ENCODE measurements around the gene C10orf67.

Gene C10orf67

GRCh38 chr10:23192712-23193434 lies 151.7 kb downstream of the C10orf67 start:
- Histone ChIP-seq H3K27me3 (ENCODE audit: control insufficient read depth, insufficient read depth, low read length) (peaks cover 100% of the 10 kb centered on the region), H3K9me3 (ENCODE audit: control insufficient read depth, low read depth, low read length) (no peaks in the 10 kb centered on the region), H3K4me3 (ENCODE audit: low read length) (no peak overlapping the region), H3K4me1 (ENCODE audit: control insufficient read depth, low read depth, low read length) (peaks cover 12% of the 10 kb centered on the region), H3K36me3 (ENCODE audit: control insufficient read depth, low read depth, low read length) (no peaks in the 10 kb centered on the region), H3K27ac (ENCODE audit: low read length) (no peak overlapping the region), H3K9ac (ENCODE audit: low read length) (no peak overlapping the region)

GRCh38 chr10:23191764-23192711 lies 152.6 kb downstream of the C10orf67 start, which contains the start of gene PTF1A:
Gene PTF1A (plus strand): TSS chr10:23192312. CDS start chr10:23192531, 219 bp downstream.
- H3K9ac ChIP-seq (ENCODE audit: low read length), result no peak within 1 kb of the TSS
- peaks cover 100% of the 10 kb centered on the region for H3K27me3 ChIP-seq (ENCODE audit: control insufficient read depth, insufficient read depth, low read length)
- H3K36me3 ChIP-seq (ENCODE audit: control insufficient read depth, low read depth, low read length), result no peaks in the 10 kb centered on the region
- H3K9me3 ChIP-seq (ENCODE audit: control insufficient read depth, low read depth, low read length), result no peaks in the 10 kb centered on the region
- no peak within 1 kb of the TSS for H3K27ac ChIP-seq (ENCODE audit: low read length)
- H3K4me1 ChIP-seq (ENCODE audit: control insufficient read depth, low read depth, low read length), result peaks cover 12% of the 10 kb centered on the region
- peak within 1 kb of the TSS; percentile 27 for H3K4me3 ChIP-seq (ENCODE audit: low read length)

GRCh38 chr10:23190872-23191763 lies 153.5 kb downstream of the C10orf67 start:
- H3K27ac ChIP-seq (ENCODE audit: low read length), result no peak overlapping the region
- peaks cover 100% of the 10 kb centered on the region for H3K27me3 ChIP-seq (ENCODE audit: control insufficient read depth, insufficient read depth, low read length)
- H3K9ac ChIP-seq (ENCODE audit: low read length), result no peak overlapping the region
- H3K36me3 ChIP-seq (ENCODE audit: control insufficient read depth, low read depth, low read length), result no peaks in the 10 kb centered on the region
- H3K4me1 ChIP-seq (ENCODE audit: control insufficient read depth, low read depth, low read length), result peaks cover 20% of the 10 kb centered on the region
- no peaks in the 10 kb centered on the region for H3K9me3 ChIP-seq (ENCODE audit: control insufficient read depth, low read depth, low read length)
- peak overlapping the region; percentile 27 for H3K4me3 ChIP-seq (ENCODE audit: low read length)

GRCh38 chr10:23189024-23189423 lies 155.6 kb downstream of the C10orf67 start:
- Histone ChIP-seq H3K9ac (ENCODE audit: low read length) (no peak overlapping the region), H3K4me1 (ENCODE audit: control insufficient read depth, low read depth, low read length) (peaks cover 20% of the 10 kb centered on the region), H3K4me3 (ENCODE audit: low read length) (no peak overlapping the region), H3K27ac (ENCODE audit: low read length) (no peak overlapping the region), H3K36me3 (ENCODE audit: control insufficient read depth, low read depth, low read length) (no peaks in the 10 kb centered on the region), H3K27me3 (ENCODE audit: control insufficient read depth, insufficient read depth, low read length) (peaks cover 96% of the 10 kb centered on the region), H3K9me3 (ENCODE audit: control insufficient read depth, low read depth, low read length) (no peaks in the 10 kb centered on the region)

GRCh38 chr10:23187155-23187554 lies 157.4 kb downstream of the C10orf67 start:
- H3K27ac ChIP-seq (ENCODE audit: low read length), result no peak overlapping the region
- no peaks in the 10 kb centered on the region for H3K36me3 ChIP-seq (ENCODE audit: control insufficient read depth, low read depth, low read length)
- no peaks in the 10 kb centered on the region for H3K9me3 ChIP-seq (ENCODE audit: control insufficient read depth, low read depth, low read length)
- no peak overlapping the region for H3K9ac ChIP-seq (ENCODE audit: low read length)
- peaks cover 20% of the 10 kb centered on the region for H3K4me1 ChIP-seq (ENCODE audit: control insufficient read depth, low read depth, low read length)
- no peak overlapping the region for H3K4me3 ChIP-seq (ENCODE audit: low read length)
- peaks cover 94% of the 10 kb centered on the region for H3K27me3 ChIP-seq (ENCODE audit: control insufficient read depth, insufficient read depth, low read length)

GRCh38 chr10:23186697-23187096 lies 157.9 kb downstream of the C10orf67 start:
- H3K36me3 ChIP-seq (ENCODE audit: control insufficient read depth, low read depth, low read length), result no peaks in the 10 kb centered on the region
- H3K9ac ChIP-seq (ENCODE audit: low read length), result no peak overlapping the region
- peaks cover 20% of the 10 kb centered on the region for H3K4me1 ChIP-seq (ENCODE audit: control insufficient read depth, low read depth, low read length)
- peaks cover 94% of the 10 kb centered on the region for H3K27me3 ChIP-seq (ENCODE audit: control insufficient read depth, insufficient read depth, low read length)
- H3K27ac ChIP-seq (ENCODE audit: low read length), result no peak overlapping the region
- H3K4me3 ChIP-seq (ENCODE audit: low read length), result no peak overlapping the region
- H3K9me3 ChIP-seq (ENCODE audit: control insufficient read depth, low read depth, low read length), result no peaks in the 10 kb centered on the region

- Histone ChIP-seq H3K27ac (ENCODE audit: low read length) (no peak overlapping the region), H3K36me3 (ENCODE audit: control insufficient read depth, low read depth, low read length) (no peaks in the 10 kb centered on the region), H3K27me3 (ENCODE audit: control insufficient read depth, insufficient read depth, low read length) (peaks cover 94% of the 10 kb centered on the region), H3K4me1 (ENCODE audit: control insufficient read depth, low read depth, low read length) (peaks cover 17% of the 10 kb centered on the region), H3K4me3 (ENCODE audit: low read length) (no peak overlapping the region), H3K9me3 (ENCODE audit: control insufficient read depth, low read depth, low read length) (no peaks in the 10 kb centered on the region), H3K9ac (ENCODE audit: low read length) (no peak overlapping the region)
Measured at GRCh38 chr10:23186178-23186577, 158.4 kb downstream of the C10orf67 start.

GRCh38 chr10:23174977-23175512 lies 169.6 kb downstream of the C10orf67 start:
- Histone ChIP-seq H3K27me3 (ENCODE audit: control insufficient read depth, insufficient read depth, low read length) (peaks cover 100% of the 10 kb centered on the region), H3K36me3 (ENCODE audit: control insufficient read depth, low read depth, low read length) (no peaks in the 10 kb centered on the region), H3K9me3 (ENCODE audit: control insufficient read depth, low read depth, low read length) (no peaks in the 10 kb centered on the region), H3K27ac (ENCODE audit: low read length) (no peak overlapping the region), H3K9ac (ENCODE audit: low read length) (no peak overlapping the region), H3K4me1 (ENCODE audit: control insufficient read depth, low read depth, low read length) (peaks cover 6% of the 10 kb centered on the region), H3K4me3 (ENCODE audit: low read length) (no peak overlapping the region)

GRCh38 chr10:23174074-23174976 lies 170.3 kb downstream of the C10orf67 start:
- Histone ChIP-seq H3K9me3 (ENCODE audit: control insufficient read depth, low read depth, low read length) (no peaks in the 10 kb centered on the region), H3K9ac (ENCODE audit: low read length) (no peak overlapping the region), H3K36me3 (ENCODE audit: control insufficient read depth, low read depth, low read length) (no peaks in the 10 kb centered on the region), H3K27ac (ENCODE audit: low read length) (no peak overlapping the region), H3K4me1 (ENCODE audit: control insufficient read depth, low read depth, low read length) (peaks cover 6% of the 10 kb centered on the region), H3K27me3 (ENCODE audit: control insufficient read depth, insufficient read depth, low read length) (peaks cover 100% of the 10 kb centered on the region), H3K4me3 (ENCODE audit: low read length) (peak overlapping the region; percentile 42)
